B cell (primary cell): ENCODE data around the gene FRMD3. TPM values are rescaled to one million over a fixed set of nuclear protein-coding genes. Genes with fewer than 3 reads are reported as not detected.

Experiments used
- ATAC-seq: fragments of 200-7000 bp; cut with Tn5 transposase; one replicate; pipeline ENCODE4 v1.10.0; 2021; ENCODE audit warnings: low read depth, mild to moderate bottlenecking, moderate number of reproducible peaks, moderate library complexity
- CTCF ChIA-PET: fragments of 350-600 bp; sonication (Branson Sonifier 250); formaldehyde crosslinking; loops from one replicate; lab custom pipeline; 2021; ENCODE audit warnings: antibody characterized with exemption, inconsistent platforms; lab: Charles Lee
- POLR2A ChIA-PET: fragments of 350-600 bp; sonication (Branson Sonifier 250); formaldehyde crosslinking; loops from one replicate; lab custom pipeline; 2021; ENCODE audit warnings: antibody characterized with exemption; lab: Charles Lee
- DNase-seq: peaks from one replicate; pipeline ENCODE4 v3.0.0; 2013
- H2AFZ ChIP-seq: 2 replicates; pipeline ENCODE4 v1.6.1; 2012; ENCODE audit warnings: mild to moderate bottlenecking, low read depth, low read length; ENCODE audit not compliant: insufficient read depth, poor library complexity, severe bottlenecking
- H3K27ac ChIP-seq, 2 donors: 1 replicate in 1 of 2; 2 replicates in 1 of 2; pipeline ENCODE4 v1.5.1; 2012 to 2013; ENCODE audit warnings: low read length in 2 of 2, mild to moderate bottlenecking in 2 of 2, moderate library complexity in 1 of 2
- H3K27me3 ChIP-seq, 4 experiments: fragments of 200-600 bp in 1 of 4; sonication (generic) in 1 of 4; replicated peaks in 1 of 4; 1 replicate in 2 of 4; 2 replicates in 2 of 4; pipeline versions ENCODE4 v1.6.1 to v1.7.0; 2013 to 2016; ENCODE audit warnings: low read length in 3 of 4, mild to moderate bottlenecking in 2 of 4, mixed read lengths in 1 of 4, moderate library complexity in 1 of 4; ENCODE audit not compliant: insufficient read depth in 4 of 4, control insufficient read depth in 3 of 4; ENCODE audit errors: control extremely low read depth in 1 of 4
- H3K36me3 ChIP-seq, 2 experiments: replicated peaks in 1 of 2; 1 replicate in 1 of 2; 2 replicates in 1 of 2; pipeline versions ENCODE4 v1.6.1 to v1.7.1; 2013; ENCODE audit warnings: low read length in 1 of 2; ENCODE audit not compliant: insufficient read depth in 2 of 2, control insufficient read depth in 1 of 2; ENCODE audit errors: control extremely low read depth in 1 of 2, extremely low read depth in 1 of 2
- H3K4me1 ChIP-seq, 2 donors: fragments of 200-600 bp in 1 of 2; sonication (generic) in 1 of 2; 1 replicate in 1 of 2; 2 replicates in 1 of 2; pipeline versions ENCODE4 v1.5.1 to v1.6.1; 2013 to 2017; ENCODE audit warnings: low read length in 2 of 2; ENCODE audit not compliant: control insufficient read depth in 2 of 2, insufficient read depth in 2 of 2
- H3K4me2 ChIP-seq: replicated peaks from 2 replicates; pipeline ENCODE3; 2012; ENCODE audit warnings: mild to moderate bottlenecking, low read depth, low read length; ENCODE audit not compliant: poor library complexity, severe bottlenecking
- H3K4me3 ChIP-seq, 5 experiments: fragments of 200-600 bp in 1 of 5; sonication (generic) in 1 of 5; 1 replicate in 3 of 5; 2 replicates in 2 of 5; pipeline versions ENCODE4 v1.5.1 to v1.7.0; 2011 to 2016; ENCODE audit warnings: low read length in 4 of 5, mild to moderate bottlenecking in 4 of 5, low read depth in 2 of 5, control low read depth in 1 of 5, moderate library complexity in 1 of 5; ENCODE audit not compliant: insufficient read depth in 1 of 5; ENCODE audit errors: control extremely low read depth in 1 of 5, extremely low read depth in 1 of 5
- H3K79me2 ChIP-seq: fragments of 200-600 bp; sonication (generic); one replicate; pipeline ENCODE4 v1.6.0; 2016; ENCODE audit warnings: low read length; ENCODE audit not compliant: control insufficient read depth, insufficient read depth
- H3K9ac ChIP-seq: fragments of 200-600 bp; sonication (generic); 2 replicates; pipeline ENCODE4 v1.6.1; 2017; ENCODE audit warnings: mild to moderate bottlenecking, low read length, moderate library complexity
- H3K9me3 ChIP-seq, 3 donors: one replicate each; pipeline versions ENCODE4 v1.6.1 to v1.7.1; 2013; ENCODE audit warnings: low read length in 2 of 3; ENCODE audit not compliant: control insufficient read depth in 2 of 3, insufficient read depth in 1 of 3; ENCODE audit errors: control extremely low read depth in 1 of 3
- H4K20me1 ChIP-seq: 2 replicates; pipeline ENCODE4 v1.6.0; 2012; ENCODE audit warnings: mild to moderate bottlenecking, low read length; ENCODE audit not compliant: insufficient read depth, control insufficient read depth, poor library complexity, severe bottlenecking
- H3K27ac Mint-ChIP-seq: one replicate; pipeline ENCODE4 v1.8.0; 2021; ENCODE audit warnings: mixed read lengths
- H3K27me3 Mint-ChIP-seq: one replicate; pipeline ENCODE4 v1.8.0; 2021; ENCODE audit warnings: mixed read lengths
- H3K4me1 Mint-ChIP-seq: one replicate; pipeline ENCODE4 v1.8.0; 2021; ENCODE audit warnings: mixed read lengths
- H3K4me3 Mint-ChIP-seq: one replicate; pipeline ENCODE4 v1.8.0; 2021; ENCODE audit warnings: mixed read lengths
- H3K9me3 Mint-ChIP-seq: one replicate; pipeline ENCODE4 v1.8.0; 2022; ENCODE audit warnings: mixed read lengths; ENCODE audit not compliant: insufficient read depth
- EZH2 ChIP-seq: IDR thresholded peaks from 2 replicates; pipeline ENCODE4 v1.6.1; 2012; ENCODE audit warnings: borderline replicate concordance, low read depth, mild to moderate bottlenecking, moderate library complexity, low read length; ENCODE audit not compliant: insufficient read depth, poor library complexity, severe bottlenecking
- WGBS: methylation state at CpG from one replicate; pipeline ENCODE4 v1.1.5; 2013; ENCODE audit warnings: missing lambda C conversion rate; ENCODE audit not compliant: insufficient coverage; 5-methylcytosine and 5-hydroxymethylcytosine counted together
- intact Hi-C: fragments of 100-400 bp; cut with micrococcal nuclease; formaldehyde crosslinking; loops from one replicate; pipeline ENCODE4 v1.10.0; 2022
- polyA plus RNA-seq: library from polyadenylated mRNA; depleted of rRNA; stranded (reverse); fragments of >200 nt; gene quantifications from 2 replicates; pipeline ENCODE4 v1.2.3, GENCODE V29; 2012
- total RNA-seq, 2 donors: library from RNA; stranded (reverse); fragments of 120-200 nt in 1 of 2; gene quantifications; 1 replicate in 1 of 2; 2 replicates in 1 of 2; pipeline versions ENCODE4 v1.2.3 to v1.2.4, GENCODE V29; 2013 to 2022
- TF ChIP-seq, protein P1 (sequence below): fragments of 200-600 bp; IDR thresholded peaks from one replicate; pipeline ENCODE4 v1.8.0; 2022; ENCODE audit warnings: antibody characterized with exemption, mild to moderate bottlenecking

Gene FRMD3
- total and polyA plus RNA-seq, 2 donors (not counting 1 experiment from before 2014, with no cell fraction given): 0.37 to 0.49 TPM

DNA sequence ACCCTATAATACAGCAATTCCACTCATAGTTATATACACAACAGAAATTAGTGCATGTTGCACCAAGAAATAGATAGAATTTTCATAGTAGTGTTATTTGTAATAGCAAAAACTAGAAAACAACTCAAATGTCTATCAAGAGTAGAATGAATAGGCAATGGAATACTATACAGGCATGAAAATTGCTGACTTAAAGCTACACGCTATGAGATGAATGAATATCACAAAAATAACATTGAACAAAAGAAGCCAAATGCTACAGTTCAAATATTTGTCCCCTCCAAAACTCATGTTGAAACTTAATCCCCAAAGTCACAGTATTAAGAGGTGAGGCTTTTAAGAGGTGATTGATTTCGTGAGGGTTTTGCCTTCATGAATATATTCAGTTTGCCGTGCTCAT is 215.1 kb downstream of the FRMD3 start:
- no peaks in the 10 kb centered on the region for H3K4me1 ChIP-seq
- no peak overlapping the region for H2AFZ ChIP-seq
- no peaks in the 10 kb centered on the region for H3K27me3 Mint-ChIP-seq
- no peak overlapping the region for H3K4me3 Mint-ChIP-seq
- ChIA-PET CTCF (no interaction called here), POLR2A (no interaction called here)
- H3K79me2 ChIP-seq: no peaks in the 10 kb centered on the region
- intact Hi-C loops: no loop called here
- no peak overlapping the region for H3K27ac ChIP-seq
- H3K4me3 ChIP-seq: no peak overlapping the region
- no peaks in the 10 kb centered on the region for H3K4me1 Mint-ChIP-seq
- no peaks in the 10 kb centered on the region for H3K27me3 ChIP-seq
- no peak overlapping the region for H3K27ac Mint-ChIP-seq
- H3K9me3 ChIP-seq: peaks cover 0 to 5% (median 0%) of the 10 kb centered on the region in 3 donors
- no peak overlapping the region for H3K4me2 ChIP-seq
- WGBS: no CpG with 5 or more reads among the region's 3 CpGs
- H4K20me1 ChIP-seq: no peaks in the 10 kb centered on the region
- DNase-seq (no peak), ATAC-seq (no peak)
- no peak for TF ChIP-seq EZH2
- TF ChIP-seq, protein P1, sequence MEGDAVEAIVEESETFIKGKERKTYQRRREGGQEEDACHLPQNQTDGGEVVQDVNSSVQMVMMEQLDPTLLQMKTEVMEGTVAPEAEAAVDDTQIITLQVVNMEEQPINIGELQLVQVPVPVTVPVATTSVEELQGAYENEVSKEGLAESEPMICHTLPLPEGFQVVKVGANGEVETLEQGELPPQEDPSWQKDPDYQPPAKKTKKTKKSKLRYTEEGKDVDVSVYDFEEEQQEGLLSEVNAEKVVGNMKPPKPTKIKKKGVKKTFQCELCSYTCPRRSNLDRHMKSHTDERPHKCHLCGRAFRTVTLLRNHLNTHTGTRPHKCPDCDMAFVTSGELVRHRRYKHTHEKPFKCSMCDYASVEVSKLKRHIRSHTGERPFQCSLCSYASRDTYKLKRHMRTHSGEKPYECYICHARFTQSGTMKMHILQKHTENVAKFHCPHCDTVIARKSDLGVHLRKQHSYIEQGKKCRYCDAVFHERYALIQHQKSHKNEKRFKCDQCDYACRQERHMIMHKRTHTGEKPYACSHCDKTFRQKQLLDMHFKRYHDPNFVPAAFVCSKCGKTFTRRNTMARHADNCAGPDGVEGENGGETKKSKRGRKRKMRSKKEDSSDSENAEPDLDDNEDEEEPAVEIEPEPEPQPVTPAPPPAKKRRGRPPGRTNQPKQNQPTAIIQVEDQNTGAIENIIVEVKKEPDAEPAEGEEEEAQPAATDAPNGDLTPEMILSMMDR: no peak
- no peaks in the 10 kb centered on the region for H3K36me3 ChIP-seq
- H3K9me3 Mint-ChIP-seq: peaks cover 4% of the 10 kb centered on the region
- H3K9ac ChIP-seq: no peak overlapping the region

DNA sequence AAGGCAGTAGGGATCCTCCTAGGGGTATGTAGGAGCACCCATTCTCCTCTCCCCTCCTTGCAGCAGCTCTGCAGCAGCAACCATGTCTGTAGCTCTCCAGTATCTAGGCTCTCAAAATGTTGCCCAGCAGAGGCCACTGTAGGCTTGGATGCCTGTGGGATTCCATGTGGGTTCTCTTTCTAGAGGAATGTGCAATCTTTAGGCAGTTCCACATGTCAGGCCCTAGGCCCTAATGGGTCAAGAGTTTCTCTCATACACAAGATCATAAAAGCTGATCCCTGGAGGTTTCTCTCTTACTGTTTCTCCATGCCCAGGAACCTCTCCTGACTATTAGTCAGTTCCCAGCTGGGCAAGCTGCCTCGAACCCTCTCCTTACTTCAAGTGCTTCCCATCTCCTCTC is 215.8 kb downstream of the FRMD3 start:
- H3K27ac Mint-ChIP-seq: no peak overlapping the region
- Histone ChIP-seq H3K9me3 (peaks cover 0 to 5% (median 0%) of the 10 kb centered on the region in 3 donors), H3K4me1 (no peaks in the 10 kb centered on the region), H3K4me3 (no peak overlapping the region), H3K36me3 (no peaks in the 10 kb centered on the region), H3K27ac (no peak overlapping the region), H3K9ac (no peak overlapping the region), H3K4me2 (no peak overlapping the region), H3K27me3 (no peaks in the 10 kb centered on the region), H2AFZ (no peak overlapping the region), H3K79me2 (no peaks in the 10 kb centered on the region), H4K20me1 (no peaks in the 10 kb centered on the region)
- no peaks in the 10 kb centered on the region for H3K4me1 Mint-ChIP-seq
- ATAC-seq (no peak), DNase-seq (no peak)
- no peak overlapping the region for H3K4me3 Mint-ChIP-seq
- no peaks in the 10 kb centered on the region for H3K27me3 Mint-ChIP-seq
- peaks cover 4% of the 10 kb centered on the region for H3K9me3 Mint-ChIP-seq
- POLR2A ChIA-PET: no interaction called here
- WGBS: no CpG with 5 or more reads among the region's 1 CpG
- intact Hi-C loops: no loop called here
- no peak for TF ChIP-seq EZH2
- TF ChIP-seq, protein P1: no peak
- CTCF ChIA-PET: no interaction called here
